ENCODE results near the gene HBQ1. TPM values are rescaled to one million over a fixed set of nuclear protein-coding genes. Genes with fewer than 3 reads are reported as not detected.

HBQ1 gene
- total RNA-seq, 1 experiment from 2014 or later: not detected

Other genes starting within 250 kb of the HBQ1 start
- gene POLR3K, start 126.9 kb upstream of the HBQ1 start, total RNA-seq (2021; ENCODE audit: unreplicated experiment): 22.7 TPM
- 24.5 TPM for gene SNRNP25, start 126.6 kb upstream of the HBQ1 start, total RNA-seq (2021; ENCODE audit: unreplicated experiment)
- gene RHBDF1, start 107.8 kb upstream of the HBQ1 start, total RNA-seq (2021; ENCODE audit: unreplicated experiment): 19.8 TPM
- 32.6 TPM for gene MPG, start 102.2 kb upstream of the HBQ1 start, total RNA-seq (2021; ENCODE audit: unreplicated experiment)
- gene NPRL3, start 41.8 kb upstream of the HBQ1 start, total RNA-seq (2021; ENCODE audit: unreplicated experiment): 32.0 TPM
- not detected for gene HBZ, start 27.8 kb upstream of the HBQ1 start, total RNA-seq (2021; ENCODE audit: unreplicated experiment)
- not detected for gene HBM, start 14.5 kb upstream of the HBQ1 start, total RNA-seq (2021; ENCODE audit: unreplicated experiment)
- gene HBA2, start 7.6 kb upstream of the HBQ1 start, total RNA-seq (2021; ENCODE audit: unreplicated experiment): 3.0 TPM
- gene HBA1, start 3.8 kb upstream of the HBQ1 start, total RNA-seq (2021; ENCODE audit: unreplicated experiment): 4.9 TPM
- gene LUC7L, start 49.0 kb downstream of the HBQ1 start, total RNA-seq (2021; ENCODE audit: unreplicated experiment): 50.5 TPM
- 36.4 TPM for gene FAM234A, start 54.4 kb downstream of the HBQ1 start, total RNA-seq (2021; ENCODE audit: unreplicated experiment)
- not detected for gene RGS11, start 95.5 kb downstream of the HBQ1 start, total RNA-seq (2021; ENCODE audit: unreplicated experiment)
- not detected for gene ARHGDIG, start 100.1 kb downstream of the HBQ1 start, total RNA-seq (2021; ENCODE audit: unreplicated experiment)
- 0.93 TPM for gene PDIA2, start 102.7 kb downstream of the HBQ1 start, total RNA-seq (2021; ENCODE audit: unreplicated experiment)
- 20.2 TPM for gene AXIN1, start 172.3 kb downstream of the HBQ1 start, total RNA-seq (2021; ENCODE audit: unreplicated experiment)
- 61.4 TPM for gene MRPL28, start 190.1 kb downstream of the HBQ1 start, total RNA-seq (2021; ENCODE audit: unreplicated experiment)
- gene PGAP6, start 201.5 kb downstream of the HBQ1 start, total RNA-seq (2021; ENCODE audit: unreplicated experiment): 35.4 TPM
- gene NME4, start 216.7 kb downstream of the HBQ1 start, total RNA-seq (2021; ENCODE audit: unreplicated experiment): 68.2 TPM
- gene DECR2, start 221.4 kb downstream of the HBQ1 start, total RNA-seq (2021; ENCODE audit: unreplicated experiment): 17.1 TPM
- 12.8 TPM for gene RAB11FIP3, start 245.2 kb downstream of the HBQ1 start, total RNA-seq (2021; ENCODE audit: unreplicated experiment)

Data from HCT116 (cell line).